Neural cell (in vitro differentiated cells): Measurements from ENCODE around the gene ARHGAP25. TPM values are rescaled to one million over a fixed set of nuclear protein-coding genes. Genes with fewer than 3 reads are reported as not detected.

ENCODE experiments used
- H2AFZ ChIP-seq: fragments of 200-600, 300-800 bp; sonication (generic), shearing (Covaris generic); 2 replicates; pipeline ENCODE4 v1.6.0; 2014; ENCODE audit warnings: low read depth, mild to moderate bottlenecking, antibody characterized with exemption, low read length, moderate library complexity
- H3F3A ChIP-seq: fragments of 200-600 bp; shearing (Covaris generic); 2 replicates; pipeline ENCODE4 v1.6.1; 2016; ENCODE audit warnings: mild to moderate bottlenecking, moderate library complexity, mixed read lengths, antibody characterized with exemption, low read length; ENCODE audit not compliant: insufficient read depth, poor library complexity, severe bottlenecking
- H3K27ac ChIP-seq: fragments of 200-600, 300-800 bp; sonication (generic), shearing (Covaris generic); 2 replicates; pipeline ENCODE4 v1.5.1; 2014; ENCODE audit warnings: mild to moderate bottlenecking, low read length, moderate library complexity
- H3K27me3 ChIP-seq: fragments of 300-800, 200-600 bp; sonication (generic), shearing (Covaris generic); 2 replicates; pipeline ENCODE4 v1.6.0; 2014; ENCODE audit warnings: mild to moderate bottlenecking, low read depth, low read length, moderate library complexity; ENCODE audit not compliant: insufficient read depth
- H3K36me3 ChIP-seq: fragments of 300-800, 200-600 bp; sonication (generic), shearing (Covaris generic); 2 replicates; pipeline ENCODE4 v1.5.1; 2014; ENCODE audit warnings: mild to moderate bottlenecking, antibody characterized with exemption, low read length, moderate library complexity; ENCODE audit not compliant: insufficient read depth
- H3K4me2 ChIP-seq: fragments of 300-800, 200-600 bp; sonication (generic), shearing (Covaris generic); 2 replicates; pipeline ENCODE4 v1.6.0; 2014; ENCODE audit warnings: mild to moderate bottlenecking, low read length
- H3K4me3 ChIP-seq: fragments of 300-800, 200-600 bp; sonication (generic), shearing (Covaris generic); 2 replicates; pipeline ENCODE4 v1.5.1; 2014; ENCODE audit warnings: mild to moderate bottlenecking, low read length, moderate library complexity
- H3K79me2 ChIP-seq: fragments of 200-600 bp; shearing (Covaris generic); replicated peaks from 2 replicates; pipeline ENCODE4 v1.6.0; 2014; ENCODE audit warnings: mild to moderate bottlenecking, low read length, moderate library complexity; ENCODE audit not compliant: insufficient read depth
- H3K9ac ChIP-seq: fragments of 300-800, 200-600 bp; sonication (generic), shearing (Covaris generic); 2 replicates; pipeline ENCODE4 v1.6.1; 2016; ENCODE audit warnings: mild to moderate bottlenecking, low read length, mixed read lengths
- H3K9me2 ChIP-seq: fragments of 200-600 bp; shearing (Covaris generic); 2 replicates; pipeline ENCODE4 v1.6.1; 2016; ENCODE audit warnings: mild to moderate bottlenecking, low read length, mixed read lengths; ENCODE audit not compliant: insufficient read depth
- H3K9me3 ChIP-seq: fragments of 200-600, 300-800 bp; sonication (generic), shearing (Covaris generic); 2 replicates; pipeline ENCODE4 v1.6.1; 2016; ENCODE audit warnings: mild to moderate bottlenecking, mixed run types, low read length, moderate library complexity, mixed read lengths
- H4K20me1 ChIP-seq: fragments of 200-600 bp; shearing (Covaris generic); 2 replicates; pipeline ENCODE4 v1.6.1; 2016; ENCODE audit warnings: mild to moderate bottlenecking, mixed run types; ENCODE audit not compliant: insufficient read depth
- CTCF ChIP-seq: fragments of 450-650 bp; IDR thresholded peaks from 2 replicates; pipeline ENCODE4 v1.5.1; 2014; ENCODE audit warnings: antibody characterized with exemption, mild to moderate bottlenecking, moderate library complexity; ENCODE audit not compliant: poor library complexity, severe bottlenecking
- EP300 ChIP-seq: fragments of 450-650 bp; conservative IDR thresholded peaks from 2 replicates; pipeline ENCODE4 v1.6.1; 2014; ENCODE audit warnings: antibody characterized with exemption, mild to moderate bottlenecking, moderate library complexity; ENCODE audit not compliant: poor library complexity, severe bottlenecking
- EZH2 ChIP-seq: fragments of 200-600, 300-800 bp; shearing (Covaris generic), sonication (generic); IDR thresholded peaks from 2 replicates; pipeline ENCODE4 v1.6.1; 2014; ENCODE audit warnings: antibody characterized with exemption, low read length, borderline replicate concordance, mild to moderate bottlenecking; ENCODE audit not compliant: insufficient read depth, poor library complexity, severe bottlenecking
- MXI1 ChIP-seq: fragments of 450-650 bp; conservative IDR thresholded peaks from 2 replicates; pipeline ENCODE4 v1.6.1; 2014; ENCODE audit warnings: antibody characterized with exemption, mild to moderate bottlenecking; ENCODE audit not compliant: poor library complexity, severe bottlenecking
- POLR2AphosphoS5 ChIP-seq: IDR thresholded peaks from 2 replicates; pipeline ENCODE4 v1.6.1; 2012
- RAD21 ChIP-seq: fragments of 450-650 bp; conservative IDR thresholded peaks from 2 replicates; pipeline ENCODE4 v1.6.1; 2014; ENCODE audit warnings: antibody characterized with exemption, mild to moderate bottlenecking, moderate library complexity
- REST ChIP-seq: IDR thresholded peaks from 2 replicates; pipeline ENCODE4 v1.6.1; 2012; ENCODE audit warnings: borderline replicate concordance
- SMC3 ChIP-seq: fragments of 450-650 bp; conservative IDR thresholded peaks from 2 replicates; pipeline ENCODE4 v1.6.1; 2014; ENCODE audit warnings: antibody characterized with exemption, mild to moderate bottlenecking, moderate library complexity; ENCODE audit not compliant: poor library complexity
- TAF1 ChIP-seq: IDR thresholded peaks from 2 replicates; pipeline ENCODE4 v1.6.1; 2012; ENCODE audit warnings: low read depth
- polyA plus RNA-seq: library from polyadenylated mRNA; depleted of rRNA; stranded (reverse); fragments of >200 nt; gene quantifications from 2 replicates; pipeline ENCODE4 v1.2.3, GENCODE V29; 2014

Gene ARHGAP25
- polyA plus RNA-seq, 1 donor from 2014 or later: not detected

GRCh38 chr2:68805025-68805424 is 70.4 kb downstream of the ARHGAP25 start:
- Histone ChIP-seq H3F3A (no peaks in the 10 kb centered on the region), H3K9ac (no peak overlapping the region), H3K27me3 (no peaks in the 10 kb centered on the region), H3K4me3 (no peak overlapping the region), H4K20me1 (no peaks in the 10 kb centered on the region), H2AFZ (no peak overlapping the region), H3K27ac (no peak overlapping the region), H3K4me2 (no peak overlapping the region), H3K36me3 (no peaks in the 10 kb centered on the region), H3K9me2 (no peaks in the 10 kb centered on the region), H3K9me3 (no peaks in the 10 kb centered on the region), H3K79me2 (no peaks in the 10 kb centered on the region)
- TF ChIP-seq EZH2: no peak
- TF ChIP-seq EP300: no peak
- no peak for TF ChIP-seq MXI1
- TF ChIP-seq TAF1: no peak
- TF ChIP-seq RAD21: no peak
- no peak for TF ChIP-seq REST
- TF ChIP-seq POLR2AphosphoS5: no peak
- TF ChIP-seq SMC3: no peak

- no peaks in the 10 kb centered on the region for H3K36me3 ChIP-seq
- H3K9ac ChIP-seq: no peak overlapping the region
- H3K27ac ChIP-seq: no peak overlapping the region
- H3K27me3 ChIP-seq: no peaks in the 10 kb centered on the region
- no peaks in the 10 kb centered on the region for H3K79me2 ChIP-seq
- no peaks in the 10 kb centered on the region for H3K9me3 ChIP-seq
- no peak for TF ChIP-seq EZH2
- TF ChIP-seq SMC3: no peak
- no peak for TF ChIP-seq MXI1
- TF ChIP-seq EP300: no peak
- no peak for TF ChIP-seq RAD21
- TF ChIP-seq TAF1: no peak
- no peak for TF ChIP-seq REST
- TF ChIP-seq POLR2AphosphoS5: no peak
- no peak for TF ChIP-seq CTCF
- no peak overlapping the region for H3K4me2 ChIP-seq
- no peaks in the 10 kb centered on the region for H3F3A ChIP-seq
- no peaks in the 10 kb centered on the region for H4K20me1 ChIP-seq
- H3K4me3 ChIP-seq: no peak overlapping the region
- no peak overlapping the region for H2AFZ ChIP-seq
- no peaks in the 10 kb centered on the region for H3K9me2 ChIP-seq
These were observed 72.0 kb downstream of the ARHGAP25 start for GRCh38 chr2:68806511-68807109.
